GM19025 (cell line): ENCODE measurements around the gene EML5.
A peak's percentile ranks its signal among the peaks of the same experiment; 100 is the strongest.

Experiments used
- ATAC-seq: cut with Tn5 transposase; IDR thresholded peaks from one replicate; pipeline ENCODE4 v1.9.1; 2021; ENCODE audit warnings: mild to moderate bottlenecking, low read depth, moderate library complexity; ENCODE audit not compliant: unreplicated experiment

Gene EML5

GRCh38 chr14:88628033-88628432 lies 164.7 kb downstream of the EML5 start:
- ATAC-seq = no peak

GRCh38 chr14:88625671-88626070 lies 167.1 kb downstream of the EML5 start:
- no peak for ATAC-seq

- no peak for ATAC-seq
Measured at GRCh38 chr14:88621100-88621499, 171.7 kb downstream of the EML5 start.

- no peak for ATAC-seq
Measured at GRCh38 chr14:88618476-88618875, 174.3 kb downstream of the EML5 start.

GRCh38 chr14:88617479-88617878 lies 175.3 kb downstream of the EML5 start:
- ATAC-seq = no peak

GRCh38 chr14:88616697-88617096 lies 176.1 kb downstream of the EML5 start:
- ATAC-seq = no peak

GRCh38 chr14:88614218-88614907 lies 178.4 kb downstream of the EML5 start:
- no peak for ATAC-seq

- ATAC-seq = peak; percentile 55
Measured at GRCh38 chr14:88613552-88614010, 179.2 kb downstream of the EML5 start.

GRCh38 chr14:88612981-88613380 lies 179.8 kb downstream of the EML5 start:
- ATAC-seq = no peak

- no peak for ATAC-seq
Measured at GRCh38 chr14:88611878-88612277, 180.9 kb downstream of the EML5 start.

- no peak for ATAC-seq
Measured at GRCh38 chr14:88607829-88608228, 184.9 kb downstream of the EML5 start.

GRCh38 chr14:88605594-88605993 lies 187.2 kb downstream of the EML5 start:
- no peak for ATAC-seq

GRCh38 chr14:88604212-88604611 lies 188.5 kb downstream of the EML5 start:
- no peak for ATAC-seq

GRCh38 chr14:88599761-88600439 lies 192.9 kb downstream of the EML5 start:
- ATAC-seq = peak; percentile 87

- ATAC-seq = peak; percentile 21
Measured at GRCh38 chr14:88599326-88599725, 193.4 kb downstream of the EML5 start.

- ATAC-seq = no peak
Measured at GRCh38 chr14:88598097-88598675, 194.6 kb downstream of the EML5 start.

GRCh38 chr14:88597601-88598000 lies 195.2 kb downstream of the EML5 start:
- no peak for ATAC-seq

- ATAC-seq = no peak
Measured at GRCh38 chr14:88597038-88597437, 195.7 kb downstream of the EML5 start.

- ATAC-seq = no peak
Measured at GRCh38 chr14:88592031-88592430, 200.7 kb downstream of the EML5 start.

GRCh38 chr14:88590173-88590572 lies 202.6 kb downstream of the EML5 start:
- ATAC-seq = no peak

- ATAC-seq = no peak
Measured at GRCh38 chr14:88588081-88588480, 204.7 kb downstream of the EML5 start.

GRCh38 chr14:88584451-88584850 lies 208.3 kb downstream of the EML5 start:
- no peak for ATAC-seq
